OCI-LY3 (cell line): ENCODE results near the gene MYO5A.

ENCODE experiments used
- H2AFZ ChIP-seq: fragments of 200-600, 300-600 bp; shearing (Covaris generic); 2 replicates; pipeline ENCODE4 v1.6.0; 2014; ENCODE audit warnings: antibody characterized with exemption, low read depth, low read length
- H3K27ac ChIP-seq: fragments of 200-600, 300-600 bp; sonication (generic); 2 replicates; pipeline ENCODE4 v1.5.1; 2014; ENCODE audit warnings: mild to moderate bottlenecking, low read length, moderate library complexity, mixed read lengths
- H3K27me3 ChIP-seq: fragments of 200-600, 300-600 bp; sonication (generic); 2 replicates; pipeline ENCODE4 v1.6.1; 2014; ENCODE audit warnings: low read depth, low read length, mixed read lengths
- H3K36me3 ChIP-seq: fragments of 200-600, 300-600 bp; sonication (generic); replicated peaks from 2 replicates; pipeline ENCODE3; 2014; ENCODE audit warnings: low read depth, low read length, mixed read lengths
- H3K4me1 ChIP-seq: fragments of 300-600, 200-600 bp; sonication (generic); 2 replicates; pipeline ENCODE4 v1.6.1; 2014; ENCODE audit warnings: low read length, mixed read lengths
- H3K4me2 ChIP-seq: fragments of 200-600, 300-600 bp; sonication (generic); 2 replicates; pipeline ENCODE4 v1.6.1; 2014; ENCODE audit warnings: low read length, mixed read lengths
- H3K4me3 ChIP-seq: fragments of 300-600, 200-600 bp; sonication (generic); 2 replicates; pipeline ENCODE4 v1.5.1; 2014; ENCODE audit warnings: antibody characterized with exemption, mild to moderate bottlenecking, low read length, moderate library complexity
- H3K79me2 ChIP-seq: fragments of 300-600, 200-600 bp; shearing (Covaris generic); 2 replicates; pipeline ENCODE4 v1.6.1; 2014; ENCODE audit warnings: mild to moderate bottlenecking, low read length, mixed read lengths
- H3K9ac ChIP-seq: fragments of 300-600, 200-600 bp; shearing (Covaris generic); 2 replicates; pipeline ENCODE4 v1.6.0; 2014; ENCODE audit warnings: mild to moderate bottlenecking, low read length, moderate library complexity
- H3K9me3 ChIP-seq: fragments of 200-600, 300-600 bp; shearing (Covaris generic); 2 replicates; pipeline ENCODE4 v1.6.1; 2014; ENCODE audit warnings: low read length, mixed read lengths; ENCODE audit not compliant: insufficient read depth
- H4K20me1 ChIP-seq: fragments of 200-600, 300-600 bp; sonication (generic); 2 replicates; pipeline ENCODE4 v1.6.1; 2016; ENCODE audit warnings: low read length, mixed read lengths; ENCODE audit not compliant: insufficient read depth
- CTCF ChIP-seq: fragments of 200-600, 300-600 bp; sonication (generic); IDR thresholded peaks from 2 replicates; pipeline ENCODE4 v1.5.1; 2014; ENCODE audit warnings: antibody characterized with exemption, low read length, low read depth
- EZH2phosphoT487 ChIP-seq: fragments of 200-600 bp; shearing (Covaris generic); IDR thresholded peaks from 2 replicates; pipeline ENCODE4 v1.6.1; 2018; ENCODE audit warnings: antibody characterized with exemption, mixed run types, low read depth

The MYO5A gene

GRCh38 chr15:52483707-52484106 is 45.0 kb downstream of the MYO5A start:
- Histone ChIP-seq H3K4me1 (peaks cover 60% of the 10 kb centered on the region), H3K9me3 (no peaks in the 10 kb centered on the region), H4K20me1 (peaks cover 13% of the 10 kb centered on the region), H3K79me2 (peaks cover 92% of the 10 kb centered on the region), H3K36me3 (no peaks in the 10 kb centered on the region), H2AFZ (no peak overlapping the region), H3K4me3 (no peak overlapping the region), H3K27ac (no peak overlapping the region), H3K27me3 (no peaks in the 10 kb centered on the region), H3K9ac (no peak overlapping the region), H3K4me2 (peak overlapping the region; percentile 17; the same call in 1 of the 2 replicates)
- TF ChIP-seq CTCF, result no peak
- TF ChIP-seq EZH2phosphoT487, result no peak

GRCh38 chr15:52481915-52482314 is 46.8 kb downstream of the MYO5A start:
- peaks cover 3% of the 10 kb centered on the region for H3K36me3 ChIP-seq
- no peak overlapping the region for H2AFZ ChIP-seq
- H3K27me3 ChIP-seq, result no peaks in the 10 kb centered on the region
- H3K4me2 ChIP-seq, result peak overlapping the region; percentile 83
- peak overlapping the region; percentile 50 for H3K9ac ChIP-seq
- H3K27ac ChIP-seq, result peak overlapping the region; percentile 74
- H3K9me3 ChIP-seq, result no peaks in the 10 kb centered on the region
- TF ChIP-seq CTCF (no peak), EZH2phosphoT487 (no peak)
- H3K4me1 ChIP-seq, result peaks cover 54% of the 10 kb centered on the region
- peak overlapping the region; percentile 51 for H3K4me3 ChIP-seq
- H3K79me2 ChIP-seq, result peaks cover 83% of the 10 kb centered on the region
- H4K20me1 ChIP-seq, result peaks cover 9% of the 10 kb centered on the region

- no peak overlapping the region for H3K27ac ChIP-seq
- H3K9ac ChIP-seq, result no peak overlapping the region
- H3K4me2 ChIP-seq, result peak overlapping the region; percentile 83; the same call in 1 of the 2 replicates
- TF ChIP-seq EZH2phosphoT487 (no peak), CTCF (no peak)
- H4K20me1 ChIP-seq, result peaks cover 9% of the 10 kb centered on the region
- H3K27me3 ChIP-seq, result no peaks in the 10 kb centered on the region
- no peaks in the 10 kb centered on the region for H3K9me3 ChIP-seq
- no peak overlapping the region for H3K4me3 ChIP-seq
- H3K79me2 ChIP-seq, result peaks cover 75% of the 10 kb centered on the region
- peaks cover 54% of the 10 kb centered on the region for H3K4me1 ChIP-seq
- peaks cover 3% of the 10 kb centered on the region for H3K36me3 ChIP-seq
- no peak overlapping the region for H2AFZ ChIP-seq
Observed at GRCh38 chr15:52480990-52481389, 47.7 kb downstream of the MYO5A start.

- Histone ChIP-seq H3K4me1 (peaks cover 61% of the 10 kb centered on the region), H3K9me3 (no peaks in the 10 kb centered on the region), H3K4me3 (peak overlapping the region; percentile 36), H3K79me2 (peaks cover 83% of the 10 kb centered on the region), H3K36me3 (no peaks in the 10 kb centered on the region), H3K27me3 (no peaks in the 10 kb centered on the region), H4K20me1 (no peaks in the 10 kb centered on the region), H2AFZ (peak overlapping the region; percentile 5; the same call in 1 of the 2 replicates), H3K4me2 (peak overlapping the region; percentile 72), H3K27ac (peak overlapping the region; percentile 97), H3K9ac (peak overlapping the region; percentile 75)
- TF ChIP-seq EZH2phosphoT487, result no peak
- TF ChIP-seq CTCF, result no peak
Observed at GRCh38 chr15:52466716-52467115, 62.0 kb downstream of the MYO5A start.
